ENCODE data around the gene IGFALS.

Gene IGFALS

GRCh38 chr16:1776991-1777374, 16.5 kb downstream of the IGFALS start:
- no peak for DNase-seq (ENCODE audit: low read depth in 2 of 2)

GRCh38 chr16:1776672-1776955, 16.9 kb downstream of the IGFALS start:
- no peak for DNase-seq (ENCODE audit: low read depth in 2 of 2)

- DNase-seq (ENCODE audit: low read depth in 2 of 2) = no peak
Measured at GRCh38 chr16:1775846-1776671, 17.4 kb downstream of the IGFALS start.

GRCh38 chr16:1775006-1775845, 18.3 kb downstream of the IGFALS start:
- no peak for DNase-seq (ENCODE audit: low read depth in 2 of 2)

- no peak for DNase-seq (ENCODE audit: low read depth in 2 of 2)
Measured at GRCh38 chr16:1774448-1774780, 19.1 kb downstream of the IGFALS start.

GRCh38 chr16:1773703-1774447, 19.6 kb downstream of the IGFALS start:
- no peak for DNase-seq (ENCODE audit: low read depth in 2 of 2)

- DNase-seq (ENCODE audit: low read depth in 2 of 2) = peak; percentile 69 to 73
Measured at GRCh38 chr16:1772908-1773702, 20.4 kb downstream of the IGFALS start, which contains the start of gene MRPS34. Gene MRPS34 (minus strand): TSS chr16:1773134. CDS start chr16:1773119, 15 bp downstream.

GRCh38 chr16:1772362-1772907, 21.1 kb downstream of the IGFALS start, which contains the start of gene EME2:
Gene EME2 (plus strand): TSS chr16:1772810. CDS start chr16:1773228, 418 bp downstream.
- DNase-seq (ENCODE audit: low read depth in 2 of 2) = peak; percentile 34 to 38

GRCh38 chr16:1771864-1772361, 21.6 kb downstream of the IGFALS start:
- DNase-seq (ENCODE audit: low read depth in 2 of 2) = no peak

- DNase-seq (ENCODE audit: low read depth in 2 of 2) = peak; percentile 63 to 77
Measured at GRCh38 chr16:1771188-1771863, 22.2 kb downstream of the IGFALS start, which contains the start of gene NME3. Gene NME3 (minus strand): TSS chr16:1771543. CDS start chr16:1771534, 9 bp downstream.

GRCh38 chr16:1770328-1771187, 22.9 kb downstream of the IGFALS start:
- DNase-seq (ENCODE audit: low read depth in 2 of 2) = peak; percentile 32 to 60

GRCh38 chr16:1769402-1770300, 23.9 kb downstream of the IGFALS start:
- DNase-seq (ENCODE audit: low read depth in 2 of 2) = no peak

GRCh38 chr16:1768767-1769401, 24.6 kb downstream of the IGFALS start:
- DNase-seq (ENCODE audit: low read depth in 2 of 2) = no peak

- no peak for DNase-seq (ENCODE audit: low read depth in 2 of 2)
Measured at GRCh38 chr16:1768061-1768766, 25.3 kb downstream of the IGFALS start.

GRCh38 chr16:1767116-1767994, 26.1 kb downstream of the IGFALS start:
- no peak for DNase-seq (ENCODE audit: low read depth in 2 of 2)

GRCh38 chr16:1766701-1767100, 26.8 kb downstream of the IGFALS start:
- DNase-seq (ENCODE audit: low read depth in 2 of 2) = no peak

Measured in stimulated activated CD8-positive, alpha-beta memory T cell treated with anti-CD3 and anti-CD28 coated beads, Interleukin-2, amount 100 ng/mL, for 48 hours (primary cell).